ENCODE data around the gene AQP11. TPM values are rescaled to one million over a fixed set of nuclear protein-coding genes. Genes with fewer than 3 reads are reported as not detected.
"Not testable (repeated sequence)": the region's sequence is repeated elsewhere in the genome, so short reads cannot be mapped to it uniquely, and the experiment has no call there.

Gene AQP11
- total and polyA plus RNA-seq, 2 experiments from 2014 or later: 0.43 to 1.1 TPM

GRCh38 chr11:77548552-77549445 lies 41.0 kb upstream of the AQP11 start:
- WGBS, 2 experiments (ENCODE audit: low coverage in 1 of 2, low lambda C conversion rate in 2 of 2, missing lambda C conversion rate in 2 of 2): 47 to 54% methylated on average over 6 of the region's 6 CpGs
- Histone ChIP-seq H3K4me1 (ENCODE audit: insufficient read depth) (no peaks in the 10 kb centered on the region), H3K36me3 (ENCODE audit: low read depth) (no peaks in the 10 kb centered on the region), H3F3A (ENCODE audit: insufficient read depth) (no peaks in the 10 kb centered on the region), H4K20me1 (ENCODE audit: insufficient read depth) (no peaks in the 10 kb centered on the region), H3K9me3 (ENCODE audit: low read depth) (no peaks in the 10 kb centered on the region), H3K79me2 (ENCODE audit: insufficient read depth) (no peaks in the 10 kb centered on the region), H3K9me2 (ENCODE audit: insufficient read depth) (no peaks in the 10 kb centered on the region), H2AFZ (peak overlapping the region; percentile 70), H3K4me3 (no peak overlapping the region), H3K4me2 (ENCODE audit: unreplicated experiment) (no peak overlapping the region), H3K27ac (no peak overlapping the region), H3K27me3 (replicated peaks; ENCODE audit: insufficient read depth) (no peaks in the 10 kb centered on the region), H3K9ac (no peak overlapping the region)
- TF ChIP-seq EZH2phosphoT487 (IDR thresholded peaks at IDR 0.05; ENCODE audit: insufficient read depth, low read depth) (no peak), EZH2 (IDR thresholded peaks at IDR 0.05; ENCODE audit: insufficient read depth, poor library complexity, severe bottlenecking) (no peak)
- in situ Hi-C loops (cut with MboI): no loop called here
- no peak for DNase-seq

GRCh38 chr11:77551426-77551825 lies 38.3 kb upstream of the AQP11 start:
- H3K27me3 ChIP-seq (replicated peaks; ENCODE audit: insufficient read depth); H2AFZ ChIP-seq; H3K27ac ChIP-seq; H4K20me1 ChIP-seq (ENCODE audit: insufficient read depth); H3K4me1 ChIP-seq (ENCODE audit: insufficient read depth); H3K9me3 ChIP-seq (ENCODE audit: low read depth); H3K36me3 ChIP-seq (ENCODE audit: low read depth); H3K9me2 ChIP-seq (ENCODE audit: insufficient read depth); H3K4me2 ChIP-seq (ENCODE audit: unreplicated experiment); DNase-seq; H3K9ac ChIP-seq; H3F3A ChIP-seq (ENCODE audit: insufficient read depth); H3K79me2 ChIP-seq (ENCODE audit: insufficient read depth); H3K4me3 ChIP-seq: not testable (repeated sequence)
- WGBS, 2 experiments (ENCODE audit: low coverage in 1 of 2, low lambda C conversion rate in 2 of 2, missing lambda C conversion rate in 2 of 2): 89% methylated on average over 8 of the region's 8 CpGs
- in situ Hi-C loops (cut with MboI): loop anchor here (10.0 kb wide), 2 partner anchors 367 to 427 kb away; partner anchors contain the start of gene MYO7A

DNA sequence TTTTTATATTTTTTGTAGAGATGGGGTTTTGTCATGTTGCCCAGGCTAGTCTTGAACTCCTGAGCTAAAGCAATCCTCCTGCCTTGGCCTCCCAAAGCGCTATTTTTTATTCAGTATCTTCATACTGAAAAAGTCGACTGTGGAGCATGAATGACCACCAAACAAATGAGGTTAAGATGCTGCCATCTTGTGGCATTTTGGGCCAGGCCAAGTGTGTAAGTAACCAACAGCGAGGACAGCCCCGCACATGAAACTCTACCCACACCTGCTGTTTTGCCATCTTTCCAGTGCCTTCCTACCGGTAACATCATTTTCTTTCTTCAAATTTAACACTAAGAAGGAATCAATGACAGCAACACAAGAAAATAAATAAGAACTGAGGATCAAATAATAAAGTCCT lies 32.2 kb upstream of the AQP11 start:
- WGBS, 2 experiments (ENCODE audit: low coverage in 1 of 2, low lambda C conversion rate in 2 of 2, missing lambda C conversion rate in 2 of 2): 80 to 81% methylated on average over 5 of the region's 5 CpGs
- Histone ChIP-seq H3F3A (ENCODE audit: insufficient read depth) (peaks cover 20% of the 10 kb centered on the region), H3K27ac (no peak overlapping the region), H3K4me3 (no peak overlapping the region), H3K27me3 (replicated peaks; ENCODE audit: insufficient read depth) (no peaks in the 10 kb centered on the region), H3K9me2 (ENCODE audit: insufficient read depth) (no peaks in the 10 kb centered on the region), H3K4me2 (ENCODE audit: unreplicated experiment) (no peak overlapping the region), H2AFZ (no peak overlapping the region), H3K9me3 (ENCODE audit: low read depth) (no peaks in the 10 kb centered on the region), H3K9ac (no peak overlapping the region), H4K20me1 (ENCODE audit: insufficient read depth) (no peaks in the 10 kb centered on the region), H3K79me2 (ENCODE audit: insufficient read depth) (no peaks in the 10 kb centered on the region), H3K4me1 (ENCODE audit: insufficient read depth) (peaks cover 17% of the 10 kb centered on the region), H3K36me3 (ENCODE audit: low read depth) (no peaks in the 10 kb centered on the region)
- DNase-seq: peak; percentile 12
- in situ Hi-C loops (cut with MboI): loop anchor here (10.0 kb wide), 2 partner anchors 373 to 433 kb away; partner anchors contain the start of gene MYO7A
- TF ChIP-seq EZH2phosphoT487 (IDR thresholded peaks at IDR 0.05; ENCODE audit: insufficient read depth, low read depth): no peak
- no peak for TF ChIP-seq EZH2 (IDR thresholded peaks at IDR 0.05; ENCODE audit: insufficient read depth, poor library complexity, severe bottlenecking)

DNA sequence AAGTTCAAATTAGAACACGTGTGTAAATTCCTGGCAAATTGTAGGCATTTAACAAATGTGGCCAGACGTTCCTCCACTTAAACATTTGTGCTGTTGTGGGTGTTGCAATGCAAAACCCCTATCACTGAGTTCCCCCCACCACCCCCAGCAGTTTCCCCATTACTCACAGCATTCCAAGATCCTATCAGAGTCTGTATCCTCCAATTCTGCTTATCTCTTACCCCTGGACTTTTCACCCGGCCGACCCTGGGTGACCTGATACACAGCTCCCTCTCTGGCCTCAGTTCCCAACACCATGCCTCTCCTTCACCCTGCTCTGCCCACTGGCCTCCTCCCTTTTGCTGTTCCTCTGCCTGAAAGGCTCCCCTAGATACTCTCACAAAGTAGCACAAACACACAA lies 31.4 kb upstream of the AQP11 start:
- WGBS, 2 experiments (ENCODE audit: low coverage in 1 of 2, low lambda C conversion rate in 2 of 2, missing lambda C conversion rate in 2 of 2): 58 to 66% methylated on average over 4 of the region's 4 CpGs

More for the DNA sequence above, 31.4 kb upstream of the AQP11 start:
- H4K20me1 ChIP-seq (ENCODE audit: insufficient read depth): no peaks in the 10 kb centered on the region
- no peaks in the 10 kb centered on the region for H3K9me2 ChIP-seq (ENCODE audit: insufficient read depth)
- no peaks in the 10 kb centered on the region for H3K79me2 ChIP-seq (ENCODE audit: insufficient read depth)
- no peaks in the 10 kb centered on the region for H3K9me3 ChIP-seq (ENCODE audit: low read depth)
- H3K27me3 ChIP-seq (replicated peaks; ENCODE audit: insufficient read depth): no peaks in the 10 kb centered on the region
- in situ Hi-C loops (cut with MboI): loop anchor here (10.0 kb wide), 2 partner anchors 374 to 434 kb away; partner anchors contain the start of gene MYO7A
- H3K9ac ChIP-seq: no peak overlapping the region
- H3F3A ChIP-seq (ENCODE audit: insufficient read depth): peaks cover 20% of the 10 kb centered on the region
- TF ChIP-seq EZH2 (IDR thresholded peaks at IDR 0.05; ENCODE audit: insufficient read depth, poor library complexity, severe bottlenecking) (no peak), EZH2phosphoT487 (IDR thresholded peaks at IDR 0.05; ENCODE audit: insufficient read depth, low read depth) (no peak)
- H2AFZ ChIP-seq: no peak overlapping the region
- no peak for DNase-seq
- H3K4me1 ChIP-seq (ENCODE audit: insufficient read depth): peaks cover 17% of the 10 kb centered on the region
- no peak overlapping the region for H3K4me3 ChIP-seq
- H3K4me2 ChIP-seq (ENCODE audit: unreplicated experiment): no peak overlapping the region
- no peaks in the 10 kb centered on the region for H3K36me3 ChIP-seq (ENCODE audit: low read depth)
- H3K27ac ChIP-seq: no peak overlapping the region
